HCT116 (cell line): ENCODE results near the gene NEB. TPM values are rescaled to one million over a fixed set of nuclear protein-coding genes. Genes with fewer than 3 reads are reported as not detected.

Source experiments
- ATAC-seq: fragments of 200-7000 bp; cut with Tn5 transposase; 2 replicates; pipeline ENCODE4 v1.9.1; 2020; ENCODE audit warnings: mild to moderate bottlenecking, moderate library complexity
- BruUV-seq: library from RNA; stranded (reverse); fragments of 400-500 nt; replicated peaks from 2 replicates; lab custom pipeline; 2021; lab: Mats Ljungman, UMichigan
- CTCF ChIA-PET: fragments of 300-600 bp; sonication (Branson Sonifier 250); formaldehyde crosslinking; loops from one replicate; lab custom pipeline; 2021; ENCODE audit warnings: antibody characterized with exemption; lab: Charles Lee
- POLR2A ChIA-PET: fragments of 300-600, 350-600 bp; sonication (Branson Sonifier 250); formaldehyde crosslinking; loops from one replicate; lab custom pipeline; 2021; ENCODE audit warnings: antibody characterized with exemption; lab: Charles Lee
- RAD21 ChIA-PET, 2 experiments: fragments of 300-600 bp; sonication (Branson Sonifier 250); formaldehyde crosslinking; loops; one replicate each; lab custom pipeline; 2023; ENCODE audit warnings: low total read pairs in 2 of 2; ENCODE audit not compliant: uncharacterized antibody in 2 of 2, unreplicated experiment in 2 of 2, low non-redundant PET in 1 of 2; lab: Charles Lee
- DNase-seq: peaks from one replicate; pipeline ENCODE4 v3.0.0-alpha.2; 2010; ENCODE audit warnings: low read depth, low spot score
- H2AFZ ChIP-seq: fragments of 200-600 bp; shearing (Covaris generic), sonication (generic); 2 replicates; pipeline ENCODE4 v1.6.1; 2017; ENCODE audit warnings: low read depth, mixed run types, mixed read lengths, antibody characterized with exemption, low read length; ENCODE audit not compliant: poor library complexity, severe bottlenecking
- H3K27ac ChIP-seq: 2 replicates; pipeline ENCODE4 v1.5.1; 2012; ENCODE audit warnings: low read depth, low read length
- H3K27me3 ChIP-seq: fragments of 200-600 bp; sonication (generic); 2 replicates; pipeline ENCODE4 v1.6.1; 2016; ENCODE audit warnings: mixed run types, low read length, mixed read lengths; ENCODE audit not compliant: insufficient read depth
- H3K36me3 ChIP-seq, 2 experiments: fragments of 200-500 bp in 1 of 2; fragments of 200-600 bp in 1 of 2; sonication (Bioruptor generic) in 1 of 2; sonication (generic) in 1 of 2; 2 replicates each; pipeline versions ENCODE4 v1.5.1 to v1.6.1; 2014 to 2016; ENCODE audit warnings: low read length in 2 of 2, inconsistent platforms in 1 of 2, mixed read lengths in 1 of 2, mixed run types in 1 of 2; ENCODE audit not compliant: insufficient read depth in 2 of 2, control insufficient read depth in 1 of 2
- H3K4me1 ChIP-seq, 2 experiments: fragments of 200-600 bp in 1 of 2; sonication (generic) in 1 of 2; 2 replicates each; pipeline versions ENCODE4 v1.5.1 to v1.6.1; 2012 to 2017; ENCODE audit warnings: low read length in 2 of 2, inconsistent platforms in 1 of 2, mild to moderate bottlenecking in 1 of 2, mixed read lengths in 1 of 2, mixed run types in 1 of 2, moderate library complexity in 1 of 2; ENCODE audit not compliant: insufficient read depth in 2 of 2, control insufficient read depth in 1 of 2
- H3K4me2 ChIP-seq: fragments of 200-600 bp; sonication (generic); 2 replicates; pipeline ENCODE4 v1.6.1; 2017; ENCODE audit warnings: mixed run types, low read length, mixed read lengths
- H3K4me3 ChIP-seq, 2 experiments: fragments of 200-600 bp in 1 of 2; sonication (generic) in 1 of 2; replicated peaks in 1 of 2; 2 replicates each; pipeline ENCODE4 v1.5.1; 2011 to 2016; ENCODE audit warnings: low read length in 2 of 2, control low read depth in 1 of 2, low read depth in 1 of 2, mild to moderate bottlenecking in 1 of 2, mixed read lengths in 1 of 2, mixed run types in 1 of 2
- H3K79me2 ChIP-seq: fragments of 200-600 bp; sonication (generic); 2 replicates; pipeline ENCODE4 v1.6.1; 2017; ENCODE audit warnings: mild to moderate bottlenecking, mixed run types, low read length, moderate library complexity, mixed read lengths; ENCODE audit not compliant: insufficient read depth
- H3K9ac ChIP-seq: fragments of 200-600 bp; sonication (generic); 2 replicates; pipeline ENCODE4 v1.6.1; 2016; ENCODE audit warnings: low read length, mixed read lengths
- H3K9me2 ChIP-seq: fragments of 200-600 bp; sonication (generic), shearing (Covaris generic); 2 replicates; pipeline ENCODE4 v1.6.1; 2017; ENCODE audit warnings: mixed run types, mild to moderate bottlenecking, moderate library complexity; ENCODE audit not compliant: insufficient read depth
- H3K9me3 ChIP-seq, 2 experiments: fragments of 200-500 bp in 1 of 2; fragments of 200-600 bp in 1 of 2; sonication (Bioruptor generic) in 1 of 2; sonication (generic) in 1 of 2; 2 replicates each; pipeline ENCODE4 v1.6.1; 2014 to 2017; ENCODE audit warnings: low read length in 2 of 2, mixed read lengths in 2 of 2, inconsistent platforms in 1 of 2, low read depth in 1 of 2, mild to moderate bottlenecking in 1 of 2, mixed run types in 1 of 2, moderate library complexity in 1 of 2; ENCODE audit not compliant: control insufficient read depth in 1 of 2, insufficient read depth in 1 of 2
- H4K20me1 ChIP-seq: fragments of 200-600 bp; sonication (generic), shearing (Covaris generic); 2 replicates; pipeline ENCODE4 v1.6.1; 2017; ENCODE audit warnings: mixed run types, mild to moderate bottlenecking, moderate library complexity; ENCODE audit not compliant: insufficient read depth
- ATF3 ChIP-seq: IDR thresholded peaks from 2 replicates; pipeline ENCODE4 v1.6.1; 2012
- CEBPB ChIP-seq: IDR thresholded peaks from 2 replicates; pipeline ENCODE4 v1.6.1; 2012; ENCODE audit warnings: low read depth
- CTCF ChIP-seq, 3 experiments: fragments of 200-600 bp in 1 of 3; sonication (generic) in 1 of 3; IDR thresholded peaks in 2 of 3; conservative IDR thresholded peaks in 1 of 3; 2 replicates each; pipeline ENCODE4 v1.5.1; 2012 to 2017; ENCODE audit warnings: low read depth in 2 of 3, low read length in 2 of 3, antibody characterized with exemption in 1 of 3, borderline replicate concordance in 1 of 3, control low read depth in 1 of 3, mild to moderate bottlenecking in 1 of 3, mixed read lengths in 1 of 3, mixed run types in 1 of 3, moderate library complexity in 1 of 3; ENCODE audit not compliant: insufficient read depth in 1 of 3
- EGR1 ChIP-seq: IDR thresholded peaks from 2 replicates; pipeline ENCODE4 v1.6.1; 2012; ENCODE audit warnings: low read depth
- ELF1 ChIP-seq: IDR thresholded peaks from 2 replicates; pipeline ENCODE4 v1.6.1; 2012; ENCODE audit warnings: low read depth, borderline replicate concordance
- EZH2phosphoT487 ChIP-seq: fragments of 200-600 bp; IDR thresholded peaks from 2 replicates; pipeline ENCODE4 v1.6.1; 2018; ENCODE audit warnings: antibody characterized with exemption, borderline replicate concordance
- JUND ChIP-seq: IDR thresholded peaks from 2 replicates; pipeline ENCODE4 v1.6.1; 2012
- MAX ChIP-seq: IDR thresholded peaks from 2 replicates; pipeline ENCODE4 v1.6.1; 2012
- POLR2A ChIP-seq: IDR thresholded peaks from 2 replicates; pipeline ENCODE4 v1.7.0; 2011; ENCODE audit warnings: borderline replicate concordance; ENCODE audit not compliant: insufficient read depth, insufficient read length; ENCODE audit errors: extremely low read depth
- POLR2AphosphoS5 ChIP-seq: IDR thresholded peaks from 2 replicates; pipeline ENCODE4 v1.6.1; 2011; ENCODE audit warnings: mild to moderate bottlenecking, low read depth, low read length, moderate library complexity
- RAD21 ChIP-seq: IDR thresholded peaks from 2 replicates; pipeline ENCODE4 v1.6.1; 2012; ENCODE audit warnings: low read depth, mild to moderate bottlenecking
- REST ChIP-seq: IDR thresholded peaks from 2 replicates; pipeline ENCODE4 v1.6.1; 2012; ENCODE audit warnings: low read depth
- SIN3A ChIP-seq: IDR thresholded peaks from 2 replicates; pipeline ENCODE4 v1.6.1; 2012; ENCODE audit warnings: low read depth
- TCF7L2 ChIP-seq: IDR thresholded peaks from 2 replicates; pipeline ENCODE4 v1.7.0; 2011; ENCODE audit warnings: borderline replicate concordance, inconsistent platforms; ENCODE audit not compliant: insufficient read depth, insufficient read length; ENCODE audit errors: extremely low read depth
- YY1 ChIP-seq: IDR thresholded peaks from 2 replicates; pipeline ENCODE4 v1.6.1; 2011; ENCODE audit warnings: low read length, low read depth, moderate library complexity, mild to moderate bottlenecking; ENCODE audit not compliant: insufficient replicate concordance; ENCODE audit errors: extremely low read depth
- ZFX ChIP-seq: fragments of 450-650 bp; IDR thresholded peaks from 2 replicates; pipeline ENCODE4 v1.6.1; 2017
- intact Hi-C: fragments of 100-400 bp; cut with micrococcal nuclease; formaldehyde crosslinking; loops from 2 replicates; pipeline ENCODE4 v1.10.0; 2022
- total RNA-seq: library from RNA; stranded (reverse); gene quantifications from one replicate; pipeline ENCODE4 v1.2.1, GENCODE V29; 2021; ENCODE audit not compliant: unreplicated experiment

NEB gene
- total RNA-seq, 1 experiment from 2014 or later: 0.34 TPM

- no peak overlapping the region for H3K4me2 ChIP-seq
- no peaks in the 10 kb centered on the region for H3K27me3 ChIP-seq
- H3K36me3 ChIP-seq: no peaks in the 10 kb centered on the region
- intact Hi-C loops: loop anchor here (10.0 kb wide), 1 partner anchor 247 kb away; no protein-coding TSS in a partner anchor
- no peak overlapping the region for H2AFZ ChIP-seq
- H3K79me2 ChIP-seq: no peaks in the 10 kb centered on the region
- no peak overlapping the region for H3K9ac ChIP-seq
- H3K4me3 ChIP-seq: no peak overlapping the region
- no peak for ATAC-seq
- CTCF ChIA-PET: interaction anchor here (1.0 to 1.1 kb wide), 2 partner anchors 8 to 15 kb away, joined by 3 to 9 read pairs; no protein-coding TSS in a partner anchor
- H3K27ac ChIP-seq: no peak overlapping the region
- no peaks in the 10 kb centered on the region for H3K9me3 ChIP-seq
- TF ChIP-seq CEBPB (no peak), REST (no peak), YY1 (no peak), EGR1 (no peak)
- TF ChIP-seq, all 23 proteins: peak for 0
- BruUV-seq: no TSS peak
- DNase-seq: no peak
- Histone ChIP-seq H3K4me1 (peaks cover 13 to 15% of the 10 kb centered on the region in 2 experiments), H4K20me1 (no peaks in the 10 kb centered on the region), H3K9me2 (no peaks in the 10 kb centered on the region)
- ChIA-PET POLR2A (no interaction called here), RAD21 (no interaction called here)
Observed at GRCh38 chr2:151777935-151778334, 43.7 kb upstream of the NEB start.

GRCh38 chr2:151777487-151777886 lies 43.2 kb upstream of the NEB start:
- Histone ChIP-seq H3K9ac (no peak overlapping the region), H2AFZ (no peak overlapping the region), H3K4me1 (peaks cover 13 to 15% of the 10 kb centered on the region in 2 experiments), H4K20me1 (no peaks in the 10 kb centered on the region), H3K9me2 (no peaks in the 10 kb centered on the region), H3K36me3 (no peaks in the 10 kb centered on the region), H3K27ac (no peak overlapping the region), H3K79me2 (no peaks in the 10 kb centered on the region), H3K4me2 (no peak overlapping the region), H3K9me3 (no peaks in the 10 kb centered on the region), H3K27me3 (no peaks in the 10 kb centered on the region), H3K4me3 (no peak overlapping the region)
- RAD21 ChIA-PET: no interaction called here
- no TSS peak for BruUV-seq
- no peak for DNase-seq
- intact Hi-C loops: loop anchor here (10.0 kb wide), 1 partner anchor 247 kb away; no protein-coding TSS in a partner anchor
- CTCF ChIA-PET: interaction anchor here (1.0 to 1.1 kb wide), 2 partner anchors 9 to 15 kb away, joined by 3 to 9 read pairs; no protein-coding TSS in a partner anchor
- POLR2A ChIA-PET: no interaction called here
- ATAC-seq: peak; percentile 81
- TF ChIP-seq SIN3A (no peak), EZH2phosphoT487 (no peak), JUND (no peak), ATF3 (no peak), MAX (no peak), CTCF (IDR thresholded peaks at IDR 0.05 in 2 of 3, conservative IDR thresholded peaks at IDR 0.05 in 1 of 3; ENCODE audit: borderline replicate concordance in 1 of 3, insufficient read depth in 1 of 3, low read depth in 2 of 3, low read length in 2 of 3) (peak; percentile 21 to 45 (median 43); a peak in 4 of 6 replicates), RAD21 (peak; percentile 30), POLR2A (no peak), TCF7L2 (no peak), ZFX (no peak), ELF1 (no peak), POLR2AphosphoS5 (no peak)
